Coronary artery (tissue), 2 donors: Measurements from ENCODE around the gene GLT8D1.
A peak's percentile ranks its signal among the peaks of the same experiment; 100 is the strongest.

Source experiments
- DNase-seq: peaks from one replicate; pipeline ENCODE4 v3.0.0-alpha.2; 2017; ENCODE audit warnings: low spot score
- H3K27ac ChIP-seq, 2 donors: fragments of 200-600 bp; sonication (generic); one replicate each; pipeline ENCODE4 v1.5.1; 2016 to 2019
- H3K4me3 ChIP-seq: fragments of 200-600 bp; sonication (generic); 2 replicates; pipeline ENCODE4 v1.5.1; 2016; ENCODE audit warnings: mild to moderate bottlenecking, moderate library complexity
- CTCF ChIP-seq: fragments of 200-600 bp; sonication (generic); IDR thresholded peaks from one replicate; pipeline ENCODE4 v1.5.1; 2019; ENCODE audit warnings: antibody characterized with exemption

Gene GLT8D1

GRCh38 chr3:52660046-52660445 lies 45.5 kb downstream of the GLT8D1 start:
- DNase-seq, result no peak
- no peak for TF ChIP-seq CTCF
- H3K4me3 ChIP-seq, result no peak overlapping the region
- H3K27ac ChIP-seq, result no peak overlapping the region

- TF ChIP-seq CTCF, result no peak
Observed at GRCh38 chr3:52655895-52656294, 49.7 kb downstream of the GLT8D1 start.

GRCh38 chr3:52651592-52651991 lies 54.0 kb downstream of the GLT8D1 start:
- TF ChIP-seq CTCF, result no peak
- no peak overlapping the region for H3K4me3 ChIP-seq
- DNase-seq, result no peak
- no peak overlapping the region for H3K27ac ChIP-seq

More at GRCh38 chr3:52655895-52656294, 49.7 kb downstream of the GLT8D1 start:
- DNase-seq, result no peak
- Histone ChIP-seq H3K4me3 (no peak overlapping the region), H3K27ac (no peak overlapping the region)

GRCh38 chr3:52650439-52650838 lies 55.2 kb downstream of the GLT8D1 start:
- H3K4me3 ChIP-seq, result no peak overlapping the region
- TF ChIP-seq CTCF, result no peak
- H3K27ac ChIP-seq, result no peak overlapping the region
- DNase-seq, result no peak

- no peak for TF ChIP-seq CTCF
- Histone ChIP-seq H3K4me3 (no peak overlapping the region), H3K27ac (peak overlapping the region in 1 of 2 donors; percentile 31)
- no peak for DNase-seq
Observed at GRCh38 chr3:52649461-52650210, 56.0 kb downstream of the GLT8D1 start.

GRCh38 chr3:52645549-52645948 lies 60.0 kb downstream of the GLT8D1 start:
- no peak overlapping the region for H3K4me3 ChIP-seq
- TF ChIP-seq CTCF, result no peak
- no peak for DNase-seq
- H3K27ac ChIP-seq, result no peak overlapping the region
